ENCODE data around the gene PRSS33.

PRSS33 gene

DNA sequence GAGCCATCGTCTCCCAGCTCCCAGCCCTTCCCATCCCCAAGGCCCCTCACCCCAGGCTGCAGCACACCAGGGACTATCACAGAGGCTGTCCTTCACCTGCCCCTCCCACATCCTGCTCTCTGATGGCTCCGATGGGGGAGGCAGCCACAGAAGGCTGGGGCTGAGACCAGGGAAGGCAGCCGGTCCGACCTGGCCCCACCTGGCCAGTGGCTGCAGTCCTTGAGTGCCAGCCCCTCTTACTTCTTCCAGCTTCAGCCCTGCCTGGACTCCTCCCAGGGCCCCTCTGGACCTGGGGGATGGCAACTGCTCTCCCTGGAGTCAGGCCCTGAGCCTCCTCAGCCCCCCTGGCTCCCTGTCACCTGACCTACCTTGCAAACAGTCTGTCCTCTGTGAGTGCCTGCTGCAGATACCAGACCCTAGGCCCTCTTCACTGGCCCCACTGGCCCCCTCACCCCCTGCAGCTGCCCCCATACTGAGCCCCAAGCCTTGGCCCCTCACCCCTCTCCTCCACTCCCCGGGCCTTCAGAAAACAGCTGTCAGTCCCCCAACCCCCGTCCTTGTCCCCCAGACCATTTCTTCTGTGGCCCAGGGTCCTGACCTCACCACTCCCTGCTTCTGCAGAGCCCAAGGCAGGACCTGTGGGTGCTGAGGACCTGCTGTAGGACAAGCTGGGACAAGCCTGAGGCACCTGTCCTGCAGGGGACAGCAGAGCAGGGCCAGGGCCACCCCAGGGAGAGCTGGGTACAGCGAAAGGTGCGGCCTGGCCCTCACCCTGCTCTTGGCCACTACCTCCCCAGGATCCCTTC, 47.5 kb downstream of the PRSS33 start:
- DNase-seq (ENCODE audit: low read depth): no peak

DNA sequence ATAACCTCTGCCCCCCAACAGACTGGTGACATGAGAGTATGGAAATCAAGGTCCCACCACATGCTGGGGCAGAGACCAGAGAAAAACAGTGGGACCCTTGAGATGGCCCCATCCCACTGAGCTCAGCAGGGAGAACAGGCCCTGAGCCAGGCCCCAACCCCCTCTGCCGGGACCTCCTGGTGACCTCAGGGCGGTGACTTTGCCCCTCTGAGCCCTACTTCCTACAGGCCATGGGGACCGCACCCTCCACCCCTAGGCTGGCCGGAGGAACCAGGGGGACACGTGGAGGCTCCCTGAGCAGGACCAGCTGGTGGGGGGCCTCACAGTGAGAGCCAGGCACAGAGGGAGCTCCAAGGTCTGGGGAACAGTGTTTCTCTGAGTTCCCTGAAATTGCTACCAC, 48.7 kb downstream of the PRSS33 start:
- no peak for DNase-seq (ENCODE audit: low read depth)

DNA sequence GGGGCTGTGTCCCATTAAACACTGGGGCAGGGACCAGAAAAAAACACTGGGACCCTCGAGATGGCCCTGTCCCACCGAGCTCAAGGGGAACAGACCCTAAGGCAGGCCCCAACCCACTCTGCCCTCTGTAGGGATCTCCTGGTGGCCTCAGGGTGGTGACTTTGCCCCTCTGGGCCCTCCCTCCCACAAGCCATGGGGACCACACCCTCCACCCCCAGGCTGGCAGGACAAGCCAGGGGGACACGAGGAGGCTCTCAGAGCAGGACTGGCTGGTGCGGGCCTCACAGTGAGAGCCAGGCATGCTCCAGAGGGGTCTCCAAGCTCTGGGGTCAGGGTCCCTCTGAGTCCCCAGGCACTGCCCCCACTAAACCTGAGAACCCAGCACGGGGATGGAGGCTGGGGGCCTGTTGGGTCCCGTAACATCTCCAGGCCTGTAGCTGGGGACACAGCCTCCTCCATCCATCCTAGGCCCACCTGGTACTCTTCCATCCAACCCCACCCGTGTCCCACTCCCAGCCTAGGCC, 49.4 kb downstream of the PRSS33 start:
- DNase-seq (ENCODE audit: low read depth): no peak

DNA sequence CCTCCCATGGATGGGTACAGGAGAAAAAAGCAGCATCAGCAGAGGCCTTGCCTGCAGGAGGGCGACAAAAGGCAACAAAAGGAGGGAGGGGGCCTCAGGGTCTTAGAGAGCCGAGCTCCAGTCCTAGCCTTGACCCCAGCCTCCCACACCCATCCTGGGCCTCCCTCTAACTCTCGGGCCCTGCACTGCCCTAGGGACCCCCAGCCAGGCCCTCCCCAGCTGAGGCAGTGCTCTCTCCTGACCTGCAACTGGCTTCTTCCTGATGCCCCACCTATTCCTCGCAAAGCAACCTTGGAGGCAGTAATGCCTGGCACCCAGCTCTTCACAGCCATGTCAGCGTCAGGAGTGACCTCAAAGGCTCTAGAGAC, 50.1 kb downstream of the PRSS33 start:
- no peak for DNase-seq (ENCODE audit: low read depth)

DNA sequence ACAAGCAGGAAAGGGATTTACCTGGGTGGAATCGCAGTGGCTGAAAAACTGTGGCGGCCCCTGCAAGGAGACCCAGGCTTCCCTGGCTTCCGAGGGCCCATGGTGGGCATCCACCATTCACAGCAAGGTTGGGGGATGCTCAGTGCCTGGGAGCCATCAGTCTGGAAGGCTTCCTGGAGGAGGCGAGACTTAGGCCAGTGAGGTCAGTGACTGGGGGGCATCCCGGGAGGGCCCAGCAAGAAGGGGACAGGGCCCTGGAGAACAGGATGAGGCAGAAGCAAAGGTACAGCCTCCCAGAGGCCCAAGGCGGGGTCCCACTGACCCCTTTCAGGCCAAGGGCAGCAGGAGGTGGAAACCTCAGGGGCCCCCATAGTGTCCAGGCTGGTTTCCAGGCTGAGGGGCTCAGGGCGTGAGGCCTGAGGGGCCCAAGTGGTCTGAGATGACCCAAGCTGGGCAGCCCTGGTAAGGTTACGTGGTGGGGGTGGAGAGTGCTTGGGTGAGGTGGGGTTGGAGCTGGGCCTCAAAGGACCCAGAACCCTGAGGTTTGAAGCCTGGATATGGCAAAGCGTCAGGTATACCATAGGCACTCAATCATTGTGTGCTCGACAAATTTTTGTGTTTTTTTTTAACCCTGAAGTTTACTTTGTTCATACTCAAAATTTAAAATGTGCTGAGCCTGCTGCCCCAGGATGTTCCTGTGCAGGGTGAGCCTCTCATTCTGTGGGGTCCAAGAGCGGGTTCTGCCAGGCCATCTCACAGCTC, 50.7 kb downstream of the PRSS33 start:
- no peak for DNase-seq (ENCODE audit: low read depth)

DNA sequence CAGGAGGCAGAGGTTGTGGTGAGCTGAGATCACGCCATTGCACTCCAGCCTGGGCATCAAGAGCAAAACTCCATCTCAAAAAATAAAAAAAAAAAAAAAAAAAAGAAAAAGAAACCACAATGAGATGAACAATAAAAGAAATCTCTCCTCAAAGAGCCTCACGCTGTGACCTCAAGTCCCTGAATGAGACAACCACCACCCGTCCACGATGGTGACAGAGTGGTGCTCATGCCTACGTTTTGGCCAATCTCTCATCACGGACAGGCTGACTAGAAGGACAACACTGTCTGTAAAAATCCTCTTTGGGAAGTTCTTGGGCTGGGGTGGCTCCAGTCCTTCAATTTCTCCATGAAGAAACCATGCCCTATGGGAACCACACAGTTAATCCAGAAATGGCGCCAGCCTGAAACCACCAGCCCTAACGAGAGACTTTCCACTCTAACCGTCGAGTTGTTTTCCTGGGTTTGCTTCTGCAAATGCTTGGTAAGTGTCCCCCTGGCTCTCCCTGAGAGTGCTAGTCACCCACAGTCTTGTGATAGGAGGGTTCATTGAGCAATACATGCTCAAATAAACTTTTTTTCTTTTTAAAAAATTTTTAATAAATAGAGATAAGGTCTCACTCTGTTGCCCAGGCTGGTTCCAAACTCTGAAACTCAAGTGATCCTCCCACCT, 52.4 kb downstream of the PRSS33 start:
- no peak for DNase-seq (ENCODE audit: low read depth)
